ENCODE measurements around the gene CFDP1. TPM values are rescaled to one million over a fixed set of nuclear protein-coding genes. Genes with fewer than 3 reads are reported as not detected.

CFDP1 gene
- total RNA-seq, 6 experiments from 2014 or later = 23.9 to 43.3 (median 36.0) TPM

GRCh38 chr16:75248536-75249380 is 184.5 kb downstream of the CFDP1 start:
- TF ChIP-seq CTCF (IDR thresholded peaks at IDR 0.05) = no peak
- no peak for TF ChIP-seq POLR2A (IDR thresholded peaks at IDR 0.05)
- intact Hi-C loops (cut with DNase I) = no loop called here
- Histone ChIP-seq H3K4me1 (peaks cover 0 to 62% (median 27%) of the 10 kb centered on the region in 4 donors), H3K27ac (peak overlapping the region; percentile 15 to 87 (median 75)), H3K9me3 (no peaks in the 10 kb centered on the region), H3K27me3 (no peaks in the 10 kb centered on the region), H3K36me3 (no peaks in the 10 kb centered on the region), H3K4me3 (no peak overlapping the region)
- DNase-seq = no peak
- 40% methylated on average over 1 of the region's 17 CpGs for WGBS (ENCODE audit: insufficient coverage, low coverage, low lambda C conversion rate, missing lambda C conversion rate)
- no peak for ATAC-seq

GRCh38 chr16:75248142-75248535 is 185.2 kb downstream of the CFDP1 start:
- H3K4me1 ChIP-seq = peaks cover 0 to 62% (median 26%) of the 10 kb centered on the region in 4 donors
- DNase-seq = no peak
- ATAC-seq = no peak
- H3K36me3 ChIP-seq = no peaks in the 10 kb centered on the region
- peak overlapping the region in 2 of 3 donors; percentile 75 to 87 for H3K27ac ChIP-seq
- no peak overlapping the region for H3K4me3 ChIP-seq
- H3K9me3 ChIP-seq = no peaks in the 10 kb centered on the region
- no peaks in the 10 kb centered on the region for H3K27me3 ChIP-seq
- intact Hi-C loops (cut with DNase I) = no loop called here
- TF ChIP-seq CTCF (IDR thresholded peaks at IDR 0.05) = no peak
- TF ChIP-seq POLR2A (IDR thresholded peaks at IDR 0.05) = no peak
- WGBS (ENCODE audit: insufficient coverage, low coverage, low lambda C conversion rate, missing lambda C conversion rate) = 37% methylated on average over 3 of the region's 13 CpGs

DNA sequence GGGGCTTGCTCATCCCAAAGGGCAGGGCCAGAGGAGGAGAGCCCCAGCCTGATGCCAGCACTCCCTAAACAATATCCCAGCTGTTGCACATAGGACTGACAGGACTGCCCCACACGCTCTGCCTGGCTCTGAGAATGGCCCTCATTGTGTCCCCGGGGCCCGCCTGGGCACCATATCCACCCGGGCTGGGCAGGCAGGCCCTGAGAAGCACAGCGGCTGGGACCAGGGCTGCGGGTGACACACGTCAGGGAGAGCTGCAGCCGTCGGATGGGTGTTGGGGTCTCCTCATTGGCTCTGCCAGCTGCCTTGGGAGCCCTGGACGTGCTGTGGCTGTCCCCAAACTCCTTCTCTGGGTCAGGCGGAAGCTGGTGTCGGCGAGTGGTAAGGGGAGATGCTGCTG is 186.1 kb downstream of the CFDP1 start:
- no peaks in the 10 kb centered on the region for H3K27me3 ChIP-seq
- TF ChIP-seq POLR2A (IDR thresholded peaks at IDR 0.05) (no peak), CTCF (IDR thresholded peaks at IDR 0.05) (no peak)
- H3K4me1 ChIP-seq = peaks cover 0 to 58% (median 22%) of the 10 kb centered on the region in 4 donors
- no peak for DNase-seq
- H3K27ac ChIP-seq = peak overlapping the region; percentile 20 to 87 (median 75)
- no CpG with 5 or more reads among the region's 13 CpGs for WGBS (ENCODE audit: insufficient coverage, low coverage, low lambda C conversion rate, missing lambda C conversion rate)
- no peak overlapping the region for H3K4me3 ChIP-seq
- no peak for ATAC-seq
- intact Hi-C loops (cut with DNase I) = no loop called here
- H3K9me3 ChIP-seq = no peaks in the 10 kb centered on the region
- H3K36me3 ChIP-seq = peaks cover 0 to 4% (median 1%) of the 10 kb centered on the region in 4 donors

DNA sequence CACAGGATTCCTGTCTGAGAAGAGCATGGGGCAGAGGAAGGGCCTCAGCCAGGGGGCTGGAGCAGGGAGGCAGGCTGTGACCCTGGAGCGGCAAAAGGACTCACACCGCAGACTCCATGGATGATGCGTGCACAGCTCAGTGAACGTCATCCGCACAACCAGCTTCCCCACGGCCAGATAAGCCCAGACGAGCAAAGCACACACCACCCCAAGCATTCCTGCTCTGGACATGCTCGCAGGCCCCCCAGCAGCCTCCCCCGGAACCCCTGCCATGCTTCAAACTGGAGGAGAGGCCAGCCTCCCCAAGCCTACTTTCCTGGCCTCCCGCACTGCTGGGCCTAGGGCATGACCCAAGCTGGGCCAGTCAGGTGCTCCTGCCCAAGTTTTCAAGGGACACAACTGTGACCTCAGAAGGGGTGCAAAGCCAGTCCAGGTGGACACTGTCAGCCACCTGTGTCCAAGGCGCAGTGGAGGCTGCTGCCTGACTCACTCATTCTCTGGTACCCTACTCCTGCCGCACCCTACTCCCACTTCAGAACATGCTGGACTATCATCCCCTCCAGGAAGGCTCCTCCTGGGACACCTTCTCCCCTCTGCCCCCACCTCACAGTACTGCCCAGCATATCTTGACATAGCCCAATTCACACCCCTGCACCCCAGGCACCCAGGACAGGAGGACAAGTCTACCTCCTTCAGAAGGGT is 186.6 kb downstream of the CFDP1 start:
- Histone ChIP-seq H3K9me3 (no peaks in the 10 kb centered on the region), H3K27me3 (no peaks in the 10 kb centered on the region), H3K4me3 (no peak overlapping the region), H3K27ac (peak overlapping the region in 2 of 3 donors; percentile 75 to 85), H3K36me3 (peaks cover 0 to 9% (median 4%) of the 10 kb centered on the region in 4 donors), H3K4me1 (peaks cover 0 to 53% (median 19%) of the 10 kb centered on the region in 4 donors)
- intact Hi-C loops (cut with DNase I) = no loop called here
- no peak for TF ChIP-seq POLR2A (IDR thresholded peaks at IDR 0.05)
- no peak for TF ChIP-seq CTCF (IDR thresholded peaks at IDR 0.05)
- ATAC-seq = no peak
- no peak for DNase-seq
- WGBS (ENCODE audit: insufficient coverage, low coverage, low lambda C conversion rate, missing lambda C conversion rate) = 92% methylated on average over 2 of the region's 12 CpGs
